HEK293 (cell line): ENCODE results near the gene COL7A1.

Source experiments
- CTCF ChIA-PET: fragments of 350-600 bp; formaldehyde crosslinking; extraction: SDS; loops from one replicate; lab custom pipeline; 2021; ENCODE audit warnings: antibody characterized with exemption; lab: Yijun Ruan, JAX
- POLR2A ChIA-PET: fragments of 300-600 bp; formaldehyde crosslinking; extraction: SDS; loops from one replicate; lab custom pipeline; 2020; ENCODE audit warnings: antibody characterized with exemption, inconsistent platforms; lab: Yijun Ruan, JAX
- H3K27ac ChIP-seq: fragments of 200-500 bp; sonication (Bioruptor generic); 2 replicates; pipeline ENCODE4 v1.5.1; 2014; ENCODE audit warnings: low read depth, low read length, control low read depth, inconsistent platforms; ENCODE audit errors: extremely low read depth
- H3K36me3 ChIP-seq, 2 experiments: fragments of 200-500 bp in 1 of 2; sonication (Bioruptor generic) in 1 of 2; 1 replicate in 1 of 2; 2 replicates in 1 of 2; pipeline ENCODE4 v1.5.1; 2014 to 2017; ENCODE audit warnings: inconsistent platforms in 2 of 2, low read length in 2 of 2; ENCODE audit not compliant: control insufficient read depth in 2 of 2, insufficient read depth in 1 of 2
- H3K4me1 ChIP-seq: fragments of 200-500 bp; sonication (Bioruptor generic); 2 replicates; pipeline ENCODE4 v1.5.1; 2014; ENCODE audit warnings: mild to moderate bottlenecking, low read length, inconsistent platforms; ENCODE audit not compliant: control insufficient read depth, insufficient read depth
- H3K4me3 ChIP-seq: 2 replicates; pipeline ENCODE4 v1.5.1; 2011; ENCODE audit warnings: low read depth, mild to moderate bottlenecking, control low read depth, low read length, moderate library complexity
- H3K9me3 ChIP-seq: fragments of 200-500 bp; sonication (Bioruptor generic); 2 replicates; pipeline ENCODE4 v1.5.1; 2014; ENCODE audit warnings: low read depth, low read length, inconsistent platforms; ENCODE audit not compliant: control insufficient read depth, insufficient read depth
- AEBP2 ChIP-seq: fragments of 450-650 bp; formaldehyde crosslinking; IDR thresholded peaks from 2 replicates; pipeline ENCODE4 v1.5.1; 2016; ENCODE audit warnings: missing biosample characterization, missing genetic modification characterization, borderline replicate concordance
- BCL11A ChIP-seq: fragments of 450-650 bp; formaldehyde crosslinking; IDR thresholded peaks from 2 replicates; pipeline ENCODE4 v1.5.1; 2016; ENCODE audit warnings: low read depth, missing biosample characterization, missing genetic modification characterization
- BCL11B ChIP-seq: fragments of 450-650 bp; formaldehyde crosslinking; IDR thresholded peaks from 2 replicates; pipeline ENCODE4 v1.5.1; 2016; ENCODE audit warnings: low read depth, missing biosample characterization, missing genetic modification characterization
- KLF10 ChIP-seq: fragments of 450-650 bp; IDR thresholded peaks from 2 replicates; pipeline ENCODE4 v1.5.1; 2018; ENCODE audit warnings: missing biosample characterization, mild to moderate bottlenecking, missing genetic modification characterization
- MEIS1 ChIP-seq: sonication (generic); formaldehyde crosslinking; IDR thresholded peaks from 2 replicates; pipeline ENCODE4 v1.8.1; 2022; ENCODE audit warnings: missing genetic modification reagents, mild to moderate bottlenecking, borderline replicate concordance
- SP2 ChIP-seq: fragments of 450-650 bp; formaldehyde crosslinking; IDR thresholded peaks from 2 replicates; pipeline ENCODE4 v1.5.1; 2016; ENCODE audit warnings: missing biosample characterization, missing genetic modification characterization
- SP3 ChIP-seq: fragments of 450-650 bp; formaldehyde crosslinking; IDR thresholded peaks from 2 replicates; pipeline ENCODE4 v1.5.1; 2016; ENCODE audit warnings: missing biosample characterization, missing genetic modification characterization
- TRIM28 ChIP-seq: IDR thresholded peaks from 2 replicates; pipeline ENCODE4 v1.6.1; 2011; ENCODE audit warnings: low read length, control low read depth, borderline replicate concordance
- ZBTB11 ChIP-seq: fragments of 450-650 bp; formaldehyde crosslinking; conservative IDR thresholded peaks from 2 replicates; pipeline ENCODE4 v1.5.1; 2016; ENCODE audit warnings: low read depth, missing biosample characterization, missing genetic modification characterization
- ZBTB17 ChIP-seq: fragments of 450-650 bp; formaldehyde crosslinking; IDR thresholded peaks from 2 replicates; pipeline ENCODE4 v1.5.1; 2016; ENCODE audit warnings: missing biosample characterization, missing genetic modification characterization
- ZBTB20 ChIP-seq: fragments of 450-650 bp; formaldehyde crosslinking; IDR thresholded peaks from 2 replicates; pipeline ENCODE4 v1.5.1; 2016; ENCODE audit warnings: missing biosample characterization, missing genetic modification characterization
- ZBTB48 ChIP-seq: fragments of 450-650 bp; formaldehyde crosslinking; IDR thresholded peaks from 2 replicates; pipeline ENCODE4 v1.5.1; 2016; ENCODE audit warnings: missing biosample characterization, missing genetic modification characterization
- ZFP69B ChIP-seq: fragments of 450-650 bp; formaldehyde crosslinking; IDR thresholded peaks from 2 replicates; pipeline ENCODE4 v1.5.1; 2016; ENCODE audit warnings: missing biosample characterization, missing genetic modification characterization
- ZNF155 ChIP-seq: fragments of 450-650 bp; formaldehyde crosslinking; IDR thresholded peaks from 2 replicates; pipeline ENCODE4 v1.5.1; 2016; ENCODE audit warnings: missing biosample characterization, missing genetic modification characterization
- ZNF292 ChIP-seq: fragments of 450-650 bp; formaldehyde crosslinking; IDR thresholded peaks from 2 replicates; pipeline ENCODE4 v1.5.1; 2016; ENCODE audit warnings: low read depth, missing biosample characterization, missing genetic modification characterization, borderline replicate concordance
- ZNF335 ChIP-seq: fragments of 450-650 bp; formaldehyde crosslinking; conservative IDR thresholded peaks from 2 replicates; pipeline ENCODE4 v1.5.1; 2016; ENCODE audit warnings: missing biosample characterization, missing genetic modification characterization
- ZNF350 ChIP-seq: fragments of 450-650 bp; formaldehyde crosslinking; IDR thresholded peaks from 2 replicates; pipeline ENCODE4 v1.5.0; 2017; ENCODE audit warnings: missing biosample characterization, mild to moderate bottlenecking, missing genetic modification characterization
- ZNF561 ChIP-seq: fragments of 450-650 bp; IDR thresholded peaks from 2 replicates; pipeline ENCODE4 v1.5.1; 2018; ENCODE audit warnings: missing biosample characterization, missing genetic modification characterization, borderline replicate concordance
- ZSCAN30 ChIP-seq: fragments of 450-650 bp; IDR thresholded peaks from 2 replicates; pipeline ENCODE4 v1.5.1; 2018; ENCODE audit warnings: missing biosample characterization, mild to moderate bottlenecking, missing genetic modification characterization, moderate library complexity
- ZXDB ChIP-seq: fragments of 450-650 bp; formaldehyde crosslinking; IDR thresholded peaks from 2 replicates; pipeline ENCODE4 v1.5.1; 2016; ENCODE audit warnings: missing biosample characterization, missing genetic modification characterization
- TF ChIP-seq, protein P1 (sequence below): fragments of 450-650 bp; formaldehyde crosslinking; IDR thresholded peaks from 2 replicates; pipeline ENCODE4 v1.5.1; 2016; ENCODE audit warnings: missing biosample characterization, missing genetic modification characterization
- TF ChIP-seq, protein P2 (sequence below): fragments of 450-650 bp; formaldehyde crosslinking; IDR thresholded peaks from 2 replicates; pipeline ENCODE4 v1.5.1; 2016; ENCODE audit warnings: missing biosample characterization, missing genetic modification characterization
- TF ChIP-seq, protein P3 (sequence below): fragments of 450-650 bp; formaldehyde crosslinking; IDR thresholded peaks from 2 replicates; pipeline ENCODE4 v1.5.1; 2016; ENCODE audit warnings: missing biosample characterization, missing genetic modification characterization

COL7A1 gene

DNA sequence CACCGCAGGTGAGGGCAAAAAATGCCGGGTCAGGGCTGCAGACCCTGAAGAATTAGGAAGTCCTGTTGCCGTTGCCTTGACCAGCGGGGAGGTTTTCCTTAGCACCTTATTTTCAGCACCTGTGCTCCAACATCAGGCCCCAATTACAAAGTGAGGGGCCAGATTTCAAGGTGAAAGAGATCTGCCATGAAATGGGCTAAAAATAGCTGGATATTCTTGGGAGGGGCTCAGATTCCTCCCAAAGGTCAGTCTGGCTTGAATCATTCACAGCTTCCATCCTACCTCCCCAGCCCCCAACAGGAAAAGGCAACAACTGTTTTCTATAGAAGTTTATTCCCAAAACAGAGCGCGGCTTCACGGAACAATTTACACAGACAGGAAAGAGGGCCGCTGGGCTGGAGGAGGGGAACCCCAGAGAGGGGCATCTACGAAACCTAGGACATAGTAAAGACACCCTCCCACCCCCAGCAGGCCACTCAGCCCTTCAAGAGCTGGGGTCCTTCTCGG lies 41.1 kb upstream of the COL7A1 start (continued):
- TF ChIP-seq MEIS1 (no peak), TRIM28 (no peak), ZNF350 (tag by site-specific recombination) (no peak), ZXDB (tag by site-specific recombination) (no peak)

GRCh38 chr3:48635222-48636021 lies 40.3 kb upstream of the COL7A1 start, which contains the start of gene SLC26A6:
Gene SLC26A6, minus strand, starts transcription at chr3:48635461. Its CDS starts 68 bp downstream, at chr3:48635393.
- H3K36me3 ChIP-seq, result peaks cover 0 to 35% of the 10 kb centered on the region in 2 experiments; a peak in 1 of 3 replicates
- ChIA-PET CTCF (interaction anchor here (0.5 to 2.7 kb wide), 27 partner anchors 9 to 915 kb away, joined by 3 to 14 read pairs (median 3); partner anchors contain the start of genes CCDC51, CELSR3 and UQCRC1), POLR2A (interaction anchor here (0.6 to 2.5 kb wide), 13 partner anchors 11 to 305 kb away, joined by 3 to 13 read pairs (median 4); partner anchors contain the start of genes CELSR3, PFKFB4, TMEM89 and UQCRC1)
- no peaks in the 10 kb centered on the region for H3K4me1 ChIP-seq
- no peaks in the 10 kb centered on the region for H3K9me3 ChIP-seq
- H3K27ac ChIP-seq, result peak within 1 kb of the TSS; percentile 55; the same call in 1 of the 2 replicates
- H3K4me3 ChIP-seq, result peak within 1 kb of the TSS; percentile 75
- peak; percentile 61 for TF ChIP-seq KLF10 (tag by site-specific recombination)
- peak; percentile 59 for TF ChIP-seq SP3 (tag by site-specific recombination)
- peak; percentile 90 for TF ChIP-seq BCL11B (tag by site-specific recombination)
- TF ChIP-seq BCL11A (tag by site-specific recombination), result peak; percentile 96
- peak; percentile 55; the same call in 1 of the 2 replicates for TF ChIP-seq ZBTB11 (tag by site-specific recombination)
- TF ChIP-seq ZNF292, result no peak
- TF ChIP-seq ZNF335 (tag by site-specific recombination), result peak; percentile 86
- TF ChIP-seq ZNF561 (tag by site-specific recombination), result peak; percentile 52
- no peak for TF ChIP-seq AEBP2 (tag by site-specific recombination)
- TF ChIP-seq ZBTB17 (tag by site-specific recombination), result peak; percentile 69
- TF ChIP-seq, protein P1, sequence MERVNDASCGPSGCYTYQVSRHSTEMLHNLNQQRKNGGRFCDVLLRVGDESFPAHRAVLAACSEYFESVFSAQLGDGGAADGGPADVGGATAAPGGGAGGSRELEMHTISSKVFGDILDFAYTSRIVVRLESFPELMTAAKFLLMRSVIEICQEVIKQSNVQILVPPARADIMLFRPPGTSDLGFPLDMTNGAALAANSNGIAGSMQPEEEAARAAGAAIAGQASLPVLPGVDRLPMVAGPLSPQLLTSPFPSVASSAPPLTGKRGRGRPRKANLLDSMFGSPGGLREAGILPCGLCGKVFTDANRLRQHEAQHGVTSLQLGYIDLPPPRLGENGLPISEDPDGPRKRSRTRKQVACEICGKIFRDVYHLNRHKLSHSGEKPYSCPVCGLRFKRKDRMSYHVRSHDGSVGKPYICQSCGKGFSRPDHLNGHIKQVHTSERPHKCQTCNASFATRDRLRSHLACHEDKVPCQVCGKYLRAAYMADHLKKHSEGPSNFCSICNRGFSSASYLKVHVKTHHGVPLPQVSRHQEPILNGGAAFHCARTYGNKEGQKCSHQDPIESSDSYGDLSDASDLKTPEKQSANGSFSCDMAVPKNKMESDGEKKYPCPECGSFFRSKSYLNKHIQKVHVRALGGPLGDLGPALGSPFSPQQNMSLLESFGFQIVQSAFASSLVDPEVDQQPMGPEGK, result peak; percentile 79
- TF ChIP-seq ZBTB20 (tag by site-specific recombination), result peak; percentile 100
- TF ChIP-seq SP2 (tag by site-specific recombination), result peak; percentile 93
- TF ChIP-seq ZBTB48 (tag by site-specific recombination), result peak; percentile 75; the same call in 1 of the 2 replicates
- TF ChIP-seq, protein P2, sequence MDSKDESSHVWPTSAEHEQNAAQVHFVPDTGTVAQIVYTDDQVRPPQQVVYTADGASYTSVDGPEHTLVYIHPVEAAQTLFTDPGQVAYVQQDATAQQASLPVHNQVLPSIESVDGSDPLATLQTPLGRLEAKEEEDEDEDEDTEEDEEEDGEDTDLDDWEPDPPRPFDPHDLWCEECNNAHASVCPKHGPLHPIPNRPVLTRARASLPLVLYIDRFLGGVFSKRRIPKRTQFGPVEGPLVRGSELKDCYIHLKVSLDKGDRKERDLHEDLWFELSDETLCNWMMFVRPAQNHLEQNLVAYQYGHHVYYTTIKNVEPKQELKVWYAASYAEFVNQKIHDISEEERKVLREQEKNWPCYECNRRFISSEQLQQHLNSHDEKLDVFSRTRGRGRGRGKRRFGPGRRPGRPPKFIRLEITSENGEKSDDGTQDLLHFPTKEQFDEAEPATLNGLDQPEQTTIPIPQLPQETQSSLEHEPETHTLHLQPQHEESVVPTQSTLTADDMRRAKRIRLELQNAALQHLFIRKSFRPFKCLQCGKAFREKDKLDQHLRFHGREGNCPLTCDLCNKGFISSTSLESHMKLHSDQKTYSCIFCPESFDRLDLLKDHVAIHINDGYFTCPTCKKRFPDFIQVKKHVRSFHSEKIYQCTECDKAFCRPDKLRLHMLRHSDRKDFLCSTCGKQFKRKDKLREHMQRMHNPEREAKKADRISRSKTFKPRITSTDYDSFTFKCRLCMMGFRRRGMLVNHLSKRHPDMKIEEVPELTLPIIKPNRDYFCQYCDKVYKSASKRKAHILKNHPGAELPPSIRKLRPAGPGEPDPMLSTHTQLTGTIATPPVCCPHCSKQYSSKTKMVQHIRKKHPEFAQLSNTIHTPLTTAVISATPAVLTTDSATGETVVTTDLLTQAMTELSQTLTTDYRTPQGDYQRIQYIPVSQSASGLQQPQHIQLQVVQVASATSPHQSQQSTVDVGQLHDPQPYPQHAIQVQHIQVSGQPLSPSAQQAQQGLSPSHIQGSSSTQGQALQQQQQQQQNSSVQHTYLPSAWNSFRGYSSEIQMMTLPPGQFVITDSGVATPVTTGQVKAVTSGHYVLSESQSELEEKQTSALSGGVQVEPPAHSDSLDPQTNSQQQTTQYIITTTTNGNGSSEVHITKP (tag by site-specific recombination), result peak; percentile 85
- TF ChIP-seq, protein P3, sequence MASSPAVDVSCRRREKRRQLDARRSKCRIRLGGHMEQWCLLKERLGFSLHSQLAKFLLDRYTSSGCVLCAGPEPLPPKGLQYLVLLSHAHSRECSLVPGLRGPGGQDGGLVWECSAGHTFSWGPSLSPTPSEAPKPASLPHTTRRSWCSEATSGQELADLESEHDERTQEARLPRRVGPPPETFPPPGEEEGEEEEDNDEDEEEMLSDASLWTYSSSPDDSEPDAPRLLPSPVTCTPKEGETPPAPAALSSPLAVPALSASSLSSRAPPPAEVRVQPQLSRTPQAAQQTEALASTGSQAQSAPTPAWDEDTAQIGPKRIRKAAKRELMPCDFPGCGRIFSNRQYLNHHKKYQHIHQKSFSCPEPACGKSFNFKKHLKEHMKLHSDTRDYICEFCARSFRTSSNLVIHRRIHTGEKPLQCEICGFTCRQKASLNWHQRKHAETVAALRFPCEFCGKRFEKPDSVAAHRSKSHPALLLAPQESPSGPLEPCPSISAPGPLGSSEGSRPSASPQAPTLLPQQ (tag by site-specific recombination), result peak; percentile 51; the same call in 1 of the 2 replicates
- TF ChIP-seq ZNF155 (tag by site-specific recombination), result no peak
- TF ChIP-seq ZSCAN30 (tag by site-specific recombination), result peak; percentile 40; the same call in 1 of the 2 replicates
- TF ChIP-seq ZFP69B (tag by site-specific recombination), result peak; percentile 77
